Fibroblast of lung (primary cell): ENCODE results near the gene SHISA5. TPM values are rescaled to one million over a fixed set of nuclear protein-coding genes. Genes with fewer than 3 reads are reported as not detected.

Source experiments
- DNase-seq, 2 donors: peaks; one replicate each; pipeline versions ENCODE4 v3.0.0 to v3.0.0-alpha.2; 2010; ENCODE audit warnings: low read depth in 2 of 2
- H2AFZ ChIP-seq: 2 replicates; pipeline ENCODE4 v1.5.1; 2012; ENCODE audit warnings: low read length, control low read depth, inconsistent platforms
- H3K27ac ChIP-seq: 2 replicates; pipeline ENCODE4 v1.5.1; 2011; ENCODE audit warnings: low read length, control low read depth; ENCODE audit not compliant: insufficient read depth
- H3K27me3 ChIP-seq: 2 replicates; pipeline ENCODE4 v1.5.1; 2011; ENCODE audit warnings: mild to moderate bottlenecking, low read length; ENCODE audit not compliant: control insufficient read depth, insufficient read depth
- H3K36me3 ChIP-seq: 2 replicates; pipeline ENCODE4 v1.5.1; 2011; ENCODE audit warnings: low read length; ENCODE audit not compliant: control insufficient read depth, insufficient read depth
- H3K4me1 ChIP-seq: 2 replicates; pipeline ENCODE4 v1.5.1; 2011; ENCODE audit warnings: low read length; ENCODE audit not compliant: control insufficient read depth, insufficient read depth; ENCODE audit errors: extremely low read depth
- H3K4me2 ChIP-seq: 2 replicates; pipeline ENCODE4 v1.5.1; 2011; ENCODE audit warnings: low read length, control low read depth; ENCODE audit not compliant: insufficient read depth; ENCODE audit errors: extremely low read depth
- H3K4me3 ChIP-seq, 4 experiments: fragments of 200-600 bp in 1 of 4; sonication (generic) in 1 of 4; replicated peaks in 1 of 4; 2 replicates each; pipeline ENCODE4 v1.5.1; 2011 to 2016; ENCODE audit warnings: low read length in 4 of 4, low read depth in 3 of 4, mild to moderate bottlenecking in 3 of 4, control low read depth in 2 of 4, inconsistent platforms in 1 of 4, mixed read lengths in 1 of 4; ENCODE audit not compliant: insufficient read depth in 1 of 4; ENCODE audit errors: control extremely low read depth in 1 of 4
- H3K79me2 ChIP-seq: 2 replicates; pipeline ENCODE4 v1.5.1; 2012; ENCODE audit warnings: mild to moderate bottlenecking, low read length, inconsistent platforms; ENCODE audit not compliant: control insufficient read depth, insufficient read depth
- H3K9ac ChIP-seq: 2 replicates; pipeline ENCODE4 v1.5.1; 2011; ENCODE audit warnings: mild to moderate bottlenecking, low read length, control low read depth; ENCODE audit not compliant: insufficient read depth
- H3K9me3 ChIP-seq: 2 replicates; pipeline ENCODE4 v1.5.1; 2012; ENCODE audit warnings: low read depth, low read length; ENCODE audit not compliant: control insufficient read depth, insufficient read depth
- H4K20me1 ChIP-seq: 2 replicates; pipeline ENCODE4 v1.5.1; 2011; ENCODE audit warnings: low read length; ENCODE audit not compliant: control insufficient read depth, insufficient read depth; ENCODE audit errors: extremely low read depth
- EZH2 ChIP-seq: IDR thresholded peaks from 2 replicates; pipeline ENCODE4 v1.5.1; 2012; ENCODE audit warnings: low read length, control low read depth, mild to moderate bottlenecking; ENCODE audit errors: missing control alignments
- polyA plus RNA-seq, 2 donors: library from polyadenylated mRNA; depleted of rRNA in 1 of 2; stranded (reverse) in 1 of 2; unstranded in 1 of 2; fragments of >200 nt; gene quantifications; 2 replicates each; pipeline ENCODE4 v1.2.1, GENCODE V29; 2011 to 2012; ENCODE audit warnings: missing spikeins in 1 of 2
- total RNA-seq: library from RNA; depleted of rRNA; stranded (reverse); fragments of >200 nt; gene quantifications from 2 replicates; pipeline ENCODE4 v1.2.1, GENCODE V29; 2014
- TF ChIP-seq, protein P1 (sequence below), 2 donors: IDR thresholded peaks in 1 of 2; conservative IDR thresholded peaks in 1 of 2; 1 replicate in 1 of 2; 2 replicates in 1 of 2; pipeline ENCODE4 v1.5.1; 2011 to 2012; ENCODE audit warnings: low read length in 2 of 2, control low read depth in 1 of 2, inconsistent platforms in 1 of 2, low read depth in 1 of 2, mild to moderate bottlenecking in 1 of 2

SHISA5 gene
- total and polyA plus RNA-seq, 2 donors (not counting 1 experiment from before 2014, with no cell fraction given) = 136 to 139 TPM

DNA sequence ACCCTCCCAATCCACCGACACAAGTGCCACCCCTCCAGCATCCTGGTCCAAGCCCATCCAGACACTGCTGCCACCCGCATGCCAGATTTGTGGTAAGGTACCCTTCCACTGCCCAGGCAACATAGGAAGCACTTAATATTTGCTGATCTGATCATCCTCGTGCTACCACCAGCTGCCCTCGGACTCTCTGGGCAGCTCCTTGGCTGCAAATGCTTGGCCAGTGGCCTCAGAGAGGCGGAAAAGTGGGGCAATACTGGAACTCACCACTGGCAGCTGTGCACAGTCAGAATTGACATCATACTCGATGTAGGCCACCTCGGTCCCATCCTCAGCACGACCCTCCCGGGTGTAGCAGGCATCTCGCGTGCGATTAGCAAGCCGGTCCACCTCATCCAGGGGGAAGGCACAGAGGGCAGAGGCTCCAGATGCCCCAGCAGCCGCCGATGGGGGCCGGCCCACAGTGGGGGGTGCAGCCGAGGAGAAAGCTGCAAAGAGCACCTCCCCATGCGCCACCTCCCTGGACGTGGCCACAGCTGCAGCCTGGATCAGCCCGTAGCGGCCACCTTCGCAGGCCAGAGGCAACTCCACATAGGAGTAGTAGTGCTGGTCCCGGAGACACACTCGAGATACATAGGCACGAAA is 80.6 kb downstream of the SHISA5 start:
- H3K27me3 ChIP-seq = no peaks in the 10 kb centered on the region
- H3K79me2 ChIP-seq = no peaks in the 10 kb centered on the region
- TF ChIP-seq, protein P1, sequence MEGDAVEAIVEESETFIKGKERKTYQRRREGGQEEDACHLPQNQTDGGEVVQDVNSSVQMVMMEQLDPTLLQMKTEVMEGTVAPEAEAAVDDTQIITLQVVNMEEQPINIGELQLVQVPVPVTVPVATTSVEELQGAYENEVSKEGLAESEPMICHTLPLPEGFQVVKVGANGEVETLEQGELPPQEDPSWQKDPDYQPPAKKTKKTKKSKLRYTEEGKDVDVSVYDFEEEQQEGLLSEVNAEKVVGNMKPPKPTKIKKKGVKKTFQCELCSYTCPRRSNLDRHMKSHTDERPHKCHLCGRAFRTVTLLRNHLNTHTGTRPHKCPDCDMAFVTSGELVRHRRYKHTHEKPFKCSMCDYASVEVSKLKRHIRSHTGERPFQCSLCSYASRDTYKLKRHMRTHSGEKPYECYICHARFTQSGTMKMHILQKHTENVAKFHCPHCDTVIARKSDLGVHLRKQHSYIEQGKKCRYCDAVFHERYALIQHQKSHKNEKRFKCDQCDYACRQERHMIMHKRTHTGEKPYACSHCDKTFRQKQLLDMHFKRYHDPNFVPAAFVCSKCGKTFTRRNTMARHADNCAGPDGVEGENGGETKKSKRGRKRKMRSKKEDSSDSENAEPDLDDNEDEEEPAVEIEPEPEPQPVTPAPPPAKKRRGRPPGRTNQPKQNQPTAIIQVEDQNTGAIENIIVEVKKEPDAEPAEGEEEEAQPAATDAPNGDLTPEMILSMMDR (conservative IDR thresholded peaks at IDR 0.05 in 1 of 2, IDR thresholded peaks at IDR 0.05 in 1 of 2; ENCODE audit: low read depth in 1 of 2, low read length in 2 of 2) = no peak
- TF ChIP-seq EZH2 = no peak
- H2AFZ ChIP-seq = no peak overlapping the region
- H3K27ac ChIP-seq = no peak overlapping the region
- peaks cover 11% of the 10 kb centered on the region for H3K4me1 ChIP-seq
- H3K4me2 ChIP-seq = no peak overlapping the region
- H3K9me3 ChIP-seq = no peaks in the 10 kb centered on the region
- no peak overlapping the region for H3K9ac ChIP-seq
- DNase-seq = no peak
- no peaks in the 10 kb centered on the region for H3K36me3 ChIP-seq
- H4K20me1 ChIP-seq = no peaks in the 10 kb centered on the region
- H3K4me3 ChIP-seq = no peak overlapping the region

DNA sequence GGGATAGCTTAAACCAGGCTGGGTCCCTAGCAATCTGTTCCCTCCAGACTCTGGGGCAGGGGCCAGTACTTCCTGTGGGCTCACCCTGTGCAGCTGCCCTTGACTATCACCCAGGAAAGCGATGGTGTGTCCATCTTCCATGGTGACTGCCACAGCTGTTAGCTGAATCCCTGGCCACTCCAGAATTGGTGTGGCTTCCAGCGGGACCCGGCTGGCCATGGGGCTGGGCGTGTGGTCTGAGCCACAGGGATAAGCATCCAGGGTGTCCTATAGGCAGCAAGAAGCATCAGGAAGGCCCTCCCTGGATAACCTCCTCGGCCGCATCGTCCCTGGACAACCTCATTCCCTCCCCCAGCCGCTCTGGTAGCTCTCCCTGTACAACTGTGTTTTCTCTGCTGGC is 81.3 kb downstream of the SHISA5 start:
- Histone ChIP-seq H3K9me3 (no peaks in the 10 kb centered on the region), H3K79me2 (no peaks in the 10 kb centered on the region), H3K36me3 (peaks cover under 1% of the 10 kb centered on the region), H2AFZ (no peak overlapping the region), H3K27me3 (no peaks in the 10 kb centered on the region), H4K20me1 (no peaks in the 10 kb centered on the region), H3K4me2 (no peak overlapping the region), H3K4me1 (peaks cover 7% of the 10 kb centered on the region), H3K27ac (no peak overlapping the region), H3K9ac (no peak overlapping the region), H3K4me3 (no peak overlapping the region)
- TF ChIP-seq, protein P1 (conservative IDR thresholded peaks at IDR 0.05 in 1 of 2, IDR thresholded peaks at IDR 0.05 in 1 of 2; ENCODE audit: low read depth in 1 of 2, low read length in 2 of 2) = no peak
- no peak for TF ChIP-seq EZH2
- no peak for DNase-seq

DNA sequence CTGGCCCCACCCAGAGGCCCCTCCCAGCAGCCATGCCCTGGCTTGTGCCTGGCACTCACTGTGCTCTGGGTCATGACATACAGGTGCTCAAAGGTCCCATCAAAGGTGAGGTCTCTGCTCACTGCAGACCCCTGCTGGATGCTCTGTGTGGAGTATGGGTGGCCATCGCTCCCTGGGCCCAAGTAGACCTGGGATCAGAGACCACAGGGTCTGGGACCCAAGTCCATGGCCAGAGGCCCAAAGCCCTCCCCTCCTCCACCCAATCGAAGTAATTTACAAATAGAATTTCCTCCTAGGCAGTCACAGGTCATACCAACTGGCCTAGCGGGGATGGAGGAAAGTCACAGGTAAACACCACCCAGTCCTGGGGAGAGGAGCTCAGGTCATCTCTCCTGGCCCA is 81.7 kb downstream of the SHISA5 start:
- H4K20me1 ChIP-seq = no peaks in the 10 kb centered on the region
- H3K4me3 ChIP-seq = no peak overlapping the region
- H3K36me3 ChIP-seq = peaks cover 4% of the 10 kb centered on the region
- no peak overlapping the region for H3K27ac ChIP-seq
- no peak overlapping the region for H3K9ac ChIP-seq
- no peak overlapping the region for H2AFZ ChIP-seq
- no peaks in the 10 kb centered on the region for H3K79me2 ChIP-seq
- H3K4me2 ChIP-seq = no peak overlapping the region
- H3K9me3 ChIP-seq = no peaks in the 10 kb centered on the region
- TF ChIP-seq, protein P1 (conservative IDR thresholded peaks at IDR 0.05 in 1 of 2, IDR thresholded peaks at IDR 0.05 in 1 of 2; ENCODE audit: low read depth in 1 of 2, low read length in 2 of 2) = no peak
- no peak for TF ChIP-seq EZH2
- no peak for DNase-seq
- peaks cover 6% of the 10 kb centered on the region for H3K4me1 ChIP-seq
- no peaks in the 10 kb centered on the region for H3K27me3 ChIP-seq
